Kidney (tissue), 14 donors: ENCODE measurements around the gene EXD2. TPM values are rescaled to one million over a fixed set of nuclear protein-coding genes. Genes with fewer than 3 reads are reported as not detected.

ENCODE experiments used
- DNase-seq, 5 donors: peaks; one replicate each; pipeline ENCODE4 v3.0.0-alpha.2; 2013 to 2020
- FAIRE-seq: peaks from 2 replicates; lab custom pipeline; 2012; peaks lifted over from hg19 to GRCh38; lab: Jason Lieb, UNC
- H3K27ac ChIP-seq, 2 donors: one replicate each; pipeline ENCODE4 v1.7.0; 2013; ENCODE audit warnings: low read depth in 2 of 2, low read length in 2 of 2, inconsistent platforms in 1 of 2
- H3K27me3 ChIP-seq: one replicate; pipeline ENCODE4 v1.7.1; 2013; ENCODE audit warnings: low read length, inconsistent platforms; ENCODE audit not compliant: control insufficient read depth, insufficient read depth
- H3K36me3 ChIP-seq, 3 donors: one replicate each; pipeline versions ENCODE4 v1.7.0 to v1.7.1; 2013; ENCODE audit warnings: low read length in 3 of 3, control low read depth in 1 of 3, inconsistent platforms in 1 of 3; ENCODE audit not compliant: insufficient read depth in 3 of 3, control insufficient read depth in 2 of 3
- H3K4me1 ChIP-seq, 3 donors: one replicate each; pipeline versions ENCODE4 v1.7.0 to v1.7.1; 2013; ENCODE audit warnings: low read length in 3 of 3, inconsistent platforms in 1 of 3, low read depth in 1 of 3; ENCODE audit not compliant: control insufficient read depth in 2 of 3, insufficient read depth in 2 of 3
- H3K4me3 ChIP-seq, 3 donors: one replicate each; pipeline versions ENCODE4 v1.7.0 to v1.8.1; 2013; ENCODE audit warnings: low read length in 3 of 3, control low read depth in 1 of 3, inconsistent platforms in 1 of 3
- H3K9ac ChIP-seq, 3 donors: one replicate each; pipeline versions ENCODE4 v1.7.0 to v1.7.1; 2013; ENCODE audit warnings: low read length in 3 of 3, control low read depth in 1 of 3, inconsistent platforms in 1 of 3
- H3K9me3 ChIP-seq, 3 donors: one replicate each; pipeline versions ENCODE4 v1.7.0 to v1.7.1; 2013; ENCODE audit warnings: low read length in 3 of 3, control low read depth in 1 of 3, inconsistent platforms in 1 of 3; ENCODE audit not compliant: control insufficient read depth in 2 of 3, insufficient read depth in 1 of 3
- intact Hi-C: fragments of 100-400 bp; cut with DNase I; formaldehyde crosslinking; loops from one replicate; pipeline ENCODE4 v1.11.1; 2022
- polyA plus RNA-seq: library from polyadenylated mRNA; stranded (reverse); fragments of 350-450 nt; fragmentation: Illumina TruSeq; extraction: RNeasy Lipid Tissue Mini Kit (QIAGEN cat#74804); gene quantifications from one replicate; pipeline ENCODE4 v1.2.3, GENCODE V29; 2014; ENCODE audit warnings: low read depth, low replicate concordance; ENCODE audit not compliant: insufficient read depth
- total RNA-seq: library from RNA; stranded (reverse); fragmentation: NEBNext Ultra II Directional; extraction: Animal tissue kit (Norgen Biotek cat#: 25700); gene quantifications from one replicate; pipeline ENCODE4 v1.2.1, GENCODE V29; 2021
- TF ChIP-seq, protein P1 (sequence below): IDR thresholded peaks from 3 replicates; pipeline ENCODE4 v1.5.1; 2012; ENCODE audit warnings: mild to moderate bottlenecking, moderate library complexity, borderline replicate concordance; ENCODE audit not compliant: insufficient read depth; ENCODE audit errors: extremely low read depth
- donor health status: control.
- donor health status: control.
- donor health status: control.
- donor health status: control.
- donor health status: control.
- donor health status: DM: yes; HTN: yes; CAD: no.
- donor health status: Normal renal cell carcinoma (clear cell type).

EXD2 gene
- total and polyA plus RNA-seq, 2 donors from 2014 or later = 13.7 to 24.5 TPM

DNA sequence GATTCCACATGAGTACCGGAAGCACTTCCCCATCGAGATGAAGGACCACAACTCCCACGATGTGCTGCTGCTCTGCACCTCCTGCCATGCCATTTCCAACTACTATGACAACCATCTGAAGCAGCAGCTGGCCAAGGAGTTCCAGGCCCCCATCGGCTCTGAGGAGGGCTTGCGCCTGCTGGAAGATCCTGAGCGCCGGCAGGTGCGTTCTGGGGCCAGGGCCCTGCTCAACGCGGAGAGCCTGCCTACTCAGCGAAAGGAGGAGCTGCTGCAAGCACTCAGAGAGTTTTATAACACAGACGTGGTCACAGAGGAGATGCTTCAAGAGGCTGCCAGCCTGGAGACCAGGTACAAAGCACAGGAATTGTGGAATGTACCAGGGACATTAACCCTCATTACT, 46.3 kb downstream of the EXD2 start:
- intact Hi-C loops = no loop called here
- no peak overlapping the region for H3K9ac ChIP-seq
- TF ChIP-seq, protein P1, sequence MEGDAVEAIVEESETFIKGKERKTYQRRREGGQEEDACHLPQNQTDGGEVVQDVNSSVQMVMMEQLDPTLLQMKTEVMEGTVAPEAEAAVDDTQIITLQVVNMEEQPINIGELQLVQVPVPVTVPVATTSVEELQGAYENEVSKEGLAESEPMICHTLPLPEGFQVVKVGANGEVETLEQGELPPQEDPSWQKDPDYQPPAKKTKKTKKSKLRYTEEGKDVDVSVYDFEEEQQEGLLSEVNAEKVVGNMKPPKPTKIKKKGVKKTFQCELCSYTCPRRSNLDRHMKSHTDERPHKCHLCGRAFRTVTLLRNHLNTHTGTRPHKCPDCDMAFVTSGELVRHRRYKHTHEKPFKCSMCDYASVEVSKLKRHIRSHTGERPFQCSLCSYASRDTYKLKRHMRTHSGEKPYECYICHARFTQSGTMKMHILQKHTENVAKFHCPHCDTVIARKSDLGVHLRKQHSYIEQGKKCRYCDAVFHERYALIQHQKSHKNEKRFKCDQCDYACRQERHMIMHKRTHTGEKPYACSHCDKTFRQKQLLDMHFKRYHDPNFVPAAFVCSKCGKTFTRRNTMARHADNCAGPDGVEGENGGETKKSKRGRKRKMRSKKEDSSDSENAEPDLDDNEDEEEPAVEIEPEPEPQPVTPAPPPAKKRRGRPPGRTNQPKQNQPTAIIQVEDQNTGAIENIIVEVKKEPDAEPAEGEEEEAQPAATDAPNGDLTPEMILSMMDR = no peak
- no peak overlapping the region for H3K27ac ChIP-seq
- no peak for FAIRE-seq
- peaks cover 0 to 41% (median 41%) of the 10 kb centered on the region in 3 donors for H3K36me3 ChIP-seq
- H3K4me1 ChIP-seq = no peaks in the 10 kb centered on the region
- H3K4me3 ChIP-seq = no peak overlapping the region
- no peaks in the 10 kb centered on the region for H3K9me3 ChIP-seq
- no peaks in the 10 kb centered on the region for H3K27me3 ChIP-seq
- no peak for DNase-seq

DNA sequence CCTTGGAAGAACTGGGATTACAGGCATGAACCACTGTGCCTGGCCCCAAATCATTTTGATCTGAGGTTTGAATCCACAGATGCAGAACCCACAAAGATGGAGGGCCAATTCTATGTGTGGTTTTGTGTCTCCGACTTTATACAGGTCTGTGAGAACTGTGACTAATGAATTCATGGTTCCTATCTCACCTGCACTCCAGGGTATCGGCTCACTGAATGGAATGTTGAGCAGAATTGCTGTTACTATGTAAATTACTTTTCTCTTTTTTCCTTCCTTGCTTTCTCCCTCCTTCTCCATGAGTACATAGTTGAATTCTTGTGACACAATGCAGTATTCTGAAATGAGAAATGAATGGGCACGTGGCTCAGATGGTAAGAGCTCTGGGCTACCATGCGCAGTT, 47.6 kb downstream of the EXD2 start:
- intact Hi-C loops = no loop called here
- no peak for FAIRE-seq

GRCh38 chr14:69240527-69241173, 49.4 kb downstream of the EXD2 start:
- H3K4me1 ChIP-seq = no peaks in the 10 kb centered on the region
- intact Hi-C loops = loop anchor here (10.0 kb wide), 1 partner anchor 214 kb away; no protein-coding TSS in a partner anchor
- no peak for DNase-seq
- peaks cover 0 to 38% (median 33%) of the 10 kb centered on the region in 3 donors for H3K36me3 ChIP-seq
- H3K27me3 ChIP-seq = no peaks in the 10 kb centered on the region
- no peak overlapping the region for H3K9ac ChIP-seq
- TF ChIP-seq, protein P1 = no peak
- H3K4me3 ChIP-seq = no peak overlapping the region
- no peak for FAIRE-seq
- no peaks in the 10 kb centered on the region for H3K9me3 ChIP-seq
- no peak overlapping the region for H3K27ac ChIP-seq

More for the DNA sequence above, 47.6 kb downstream of the EXD2 start:
- Histone ChIP-seq H3K4me3 (no peak overlapping the region), H3K9ac (no peak overlapping the region), H3K9me3 (no peaks in the 10 kb centered on the region), H3K27ac (no peak overlapping the region), H3K36me3 (peaks cover 0 to 41% (median 41%) of the 10 kb centered on the region in 3 donors), H3K4me1 (no peaks in the 10 kb centered on the region), H3K27me3 (no peaks in the 10 kb centered on the region)
- no peak for DNase-seq
- TF ChIP-seq, protein P1 = no peak

GRCh38 chr14:69241577-69241976, 50.3 kb downstream of the EXD2 start:
- no peaks in the 10 kb centered on the region for H3K27me3 ChIP-seq
- H3K4me3 ChIP-seq = no peak overlapping the region
- no peak for FAIRE-seq
- no peaks in the 10 kb centered on the region for H3K4me1 ChIP-seq
- TF ChIP-seq, protein P1 = no peak
- H3K27ac ChIP-seq = no peak overlapping the region
- intact Hi-C loops = loop anchor here (10.0 kb wide), 1 partner anchor 213 kb away; no protein-coding TSS in a partner anchor
- no peak for DNase-seq
- peaks cover 0 to 30% (median 30%) of the 10 kb centered on the region in 3 donors for H3K36me3 ChIP-seq
- H3K9ac ChIP-seq = no peak overlapping the region
- H3K9me3 ChIP-seq = no peaks in the 10 kb centered on the region
